Thoracic aorta endothelial cell (primary cell): ENCODE measurements around the gene CELA2B. TPM values are rescaled to one million over a fixed set of nuclear protein-coding genes. Genes with fewer than 3 reads are reported as not detected.

Source experiments
- total RNA-seq: library from RNA; depleted of rRNA; stranded (reverse); fragments of >200 nt; gene quantifications from 2 replicates; pipeline ENCODE4 v1.2.3, GENCODE V29; 2012

CELA2B gene
- not detected in 2 replicates for total RNA-seq

DNA sequence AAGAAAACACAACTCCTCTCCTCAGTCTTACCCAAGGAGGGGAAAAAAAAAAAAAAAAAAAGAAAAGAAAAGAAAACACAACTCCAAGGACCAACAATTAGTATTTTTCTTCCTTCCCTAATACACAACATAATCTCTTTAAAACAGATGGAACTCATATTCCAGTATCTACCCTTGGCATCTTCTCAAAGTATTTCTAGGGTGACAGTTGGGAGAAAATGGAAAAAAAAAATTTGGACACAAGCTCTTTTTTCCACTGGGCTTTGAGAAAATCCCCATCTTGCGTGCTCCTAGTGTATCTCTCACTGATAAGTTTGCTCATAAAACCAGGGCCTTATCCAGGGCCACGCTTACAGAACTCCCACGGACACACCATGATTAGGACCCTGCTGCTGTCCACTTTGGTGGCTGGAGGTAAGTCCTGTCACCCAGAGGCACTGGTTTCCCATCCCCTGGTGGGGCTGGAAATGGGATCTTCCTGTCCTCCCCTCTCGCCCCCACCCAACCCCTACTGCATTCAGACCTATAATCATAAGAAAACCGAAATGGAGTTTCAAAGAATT lies at the start of gene CELA2B:
Gene CELA2B, plus strand, starts transcription at position 353 of the 563 bp plus-strand sequence. Its CDS starts 22 bp downstream, at position 375.

DNA sequence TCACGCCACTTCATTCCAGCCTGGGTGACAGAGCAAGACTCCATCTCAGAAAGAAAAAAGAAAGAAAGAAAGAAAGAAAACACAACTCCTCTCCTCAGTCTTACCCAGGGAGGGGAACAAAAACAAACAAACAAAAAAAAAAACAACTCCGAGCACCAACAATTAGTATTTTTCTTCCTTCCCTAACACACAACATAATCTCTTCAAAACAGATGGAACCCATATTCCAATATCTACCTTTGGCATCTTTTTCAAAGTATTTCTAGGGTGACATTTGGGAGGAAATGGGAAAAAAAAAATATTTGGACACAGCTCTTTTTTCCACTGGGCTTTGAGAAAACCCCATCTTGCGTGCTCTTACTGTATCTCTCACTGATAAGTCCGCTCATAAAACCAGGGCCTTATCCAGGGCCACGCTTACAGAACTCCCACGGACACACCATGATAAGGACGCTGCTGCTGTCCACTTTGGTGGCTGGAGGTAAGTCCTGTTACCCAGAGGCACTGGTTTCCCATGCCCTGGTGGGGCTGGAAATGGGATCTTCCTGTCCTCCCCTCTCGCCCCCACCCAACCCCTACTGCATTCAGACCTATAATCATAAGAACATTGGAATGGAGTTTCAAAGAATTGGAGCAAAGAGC lies 19.5 kb upstream of the CELA2B start, which contains the start of gene CELA2A:
Gene CELA2A, plus strand, starts transcription at position 420 of the 642 bp plus-strand sequence. Its CDS starts 22 bp downstream, at position 442.

DNA sequence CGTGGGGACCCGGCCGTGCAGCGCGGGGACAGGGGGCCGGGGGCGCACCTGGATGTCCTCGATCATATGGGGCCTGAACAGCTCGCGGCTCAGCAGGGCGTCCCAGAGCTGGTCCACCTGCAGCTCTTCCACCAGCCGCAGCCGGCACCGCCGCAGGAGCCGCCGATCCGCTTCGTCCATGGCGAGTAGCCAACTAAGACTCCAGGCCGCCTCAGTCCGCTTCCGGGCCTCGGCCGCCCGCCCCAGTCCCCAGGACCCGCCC lies 48.0 kb downstream of the CELA2B start, which contains the start of gene CASP9:
Gene CASP9, minus strand, starts transcription at position 195 of the 262 bp plus-strand sequence. Its CDS starts 15 bp downstream, at position 180.

DNA sequence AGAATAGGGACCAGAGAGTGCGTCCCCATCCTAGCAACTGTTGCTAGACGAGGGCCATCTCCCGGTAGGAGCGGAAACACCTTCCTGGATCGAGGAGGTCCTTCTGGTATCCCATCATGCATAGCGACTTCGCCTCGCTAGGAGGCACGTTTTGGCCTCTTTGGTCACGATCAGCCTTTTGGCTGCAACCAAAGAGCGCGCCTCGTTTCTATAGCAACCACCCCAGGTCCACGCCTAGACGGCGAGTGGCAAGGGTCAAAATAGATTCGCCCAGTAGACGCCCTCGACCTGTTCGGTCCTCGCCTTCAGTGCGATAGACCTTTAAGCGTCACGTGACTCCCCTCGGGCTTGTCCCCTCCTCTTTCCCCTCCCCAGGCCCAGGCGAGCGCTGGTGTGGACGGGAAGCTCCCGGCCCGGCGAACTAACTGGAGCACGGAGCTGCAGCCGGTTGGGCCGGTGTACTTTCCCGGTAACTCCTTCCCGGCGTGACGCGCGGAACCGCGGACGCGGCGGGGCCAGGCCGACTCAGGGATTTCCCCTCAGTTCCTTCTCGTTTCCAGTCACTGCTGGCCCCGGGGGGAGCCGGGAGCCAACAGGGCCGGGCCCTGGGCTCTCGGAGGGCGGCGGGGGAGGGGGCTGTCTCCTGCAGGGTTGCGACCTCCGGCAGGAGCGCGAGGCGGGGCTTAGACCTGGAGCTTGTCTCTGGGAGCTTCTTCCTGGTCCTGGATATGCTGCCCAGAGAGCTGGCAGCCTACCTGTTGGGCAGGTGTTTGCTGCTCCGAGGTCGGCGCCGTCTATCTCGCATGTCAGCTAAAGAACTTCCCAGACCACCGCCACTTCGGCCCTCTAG lies 50.8 kb downstream of the CELA2B start, which contains the start of gene DNAJC16:
Gene DNAJC16, plus strand, starts transcription at position 359 of the 850 bp plus-strand sequence. CDS start 2,258 bp downstream, outside the sequence.

Other genes starting within 250 kb of the CELA2B start
- 0.14 and 0.27 TPM in 2 replicates for gene FHAD1, start 228.9 kb upstream of the CELA2B start, total RNA-seq
- 78.7 and 102 TPM in 2 replicates for gene EFHD2, start 66.2 kb upstream of the CELA2B start, total RNA-seq
- gene CTRC, start 37.7 kb upstream of the CELA2B start, total RNA-seq, result not detected in 2 replicates
- not detected in 2 replicates for gene CELA2A, start 19.4 kb upstream of the CELA2B start, total RNA-seq
- 4.8 and 6.0 TPM in 2 replicates for gene CASP9, start 48.1 kb downstream of the CELA2B start, total RNA-seq
- 23.8 and 25.9 TPM in 2 replicates for gene DNAJC16, start 50.7 kb downstream of the CELA2B start, total RNA-seq
- 0.93 and 2.3 TPM in 2 replicates for gene AGMAT, start 108.9 kb downstream of the CELA2B start, total RNA-seq
- gene DDI2, start 141.4 kb downstream of the CELA2B start, total RNA-seq, result 35.0 and 38.3 TPM in 2 replicates
- 48.7 and 58.4 TPM in 2 replicates for gene PLEKHM2, start 208.2 kb downstream of the CELA2B start, total RNA-seq